K562 (cell line): ENCODE results near the gene EFEMP2. TPM values are rescaled to one million over a fixed set of nuclear protein-coding genes. Genes with fewer than 3 reads are reported as not detected.

Experiments used
- ATF7 ChIP-seq: fragments of 450-650 bp; IDR thresholded peaks from 2 replicates; pipeline ENCODE4 v1.7.1; 2014; ENCODE audit warnings: mild to moderate bottlenecking, moderate library complexity
- EP300 ChIP-seq: IDR thresholded peaks from 2 replicates; pipeline ENCODE4 v1.6.1; 2012; ENCODE audit warnings: low read length, improper control_type of control experiment
- ERF ChIP-seq: fragments of 450-650 bp; formaldehyde crosslinking; IDR thresholded peaks from 2 replicates; pipeline ENCODE4 v1.4.0; 2020; ENCODE audit warnings: mild to moderate bottlenecking, mixed read lengths
- HIVEP1 ChIP-seq: fragments of 250-450 bp; sonication (Bioruptor Pico); IDR thresholded peaks from 2 replicates; pipeline ENCODE4 v1.4.0; 2020; ENCODE audit warnings: mild to moderate bottlenecking
- HNRNPUL1 ChIP-seq: fragments of 200-400 bp; formaldehyde crosslinking; IDR thresholded peaks from 2 replicates; pipeline ENCODE4 v1.6.1; 2017; ENCODE audit warnings: low read length
- NBN ChIP-seq: fragments of 450-650 bp; IDR thresholded peaks from 2 replicates; pipeline ENCODE4 v1.6.1; 2016; ENCODE audit warnings: low read depth, mild to moderate bottlenecking
- NFIX ChIP-seq: fragments of 250-450 bp; sonication (Bioruptor Pico); IDR thresholded peaks from 2 replicates; pipeline ENCODE4 v1.4.0; 2020; ENCODE audit warnings: low read depth, mild to moderate bottlenecking, moderate library complexity
- PRPF4 ChIP-seq: fragments of 200-400 bp; formaldehyde crosslinking; IDR thresholded peaks from one replicate; pipeline ENCODE4 v1.6.1; 2017; ENCODE audit warnings: low read length, low read depth, mild to moderate bottlenecking; ENCODE audit not compliant: insufficient read depth, poor library complexity, severe bottlenecking
- PTRF ChIP-seq: fragments of 450-650 bp; IDR thresholded peaks from 2 replicates; pipeline ENCODE4 v1.6.1; 2016; ENCODE audit warnings: mild to moderate bottlenecking, missing genetic modification characterization, missing compliant biosample characterization
- TEAD1 ChIP-seq, 2 experiments: fragments of 450-650 bp in 1 of 2; sonication (generic) in 1 of 2; formaldehyde crosslinking; IDR thresholded peaks; 2 replicates each; pipeline versions ENCODE4 v1.4.0 to v1.8.0; 2020 to 2022; ENCODE audit warnings: mild to moderate bottlenecking in 2 of 2, missing genetic modification reagents in 1 of 2
- ZBTB11 ChIP-seq, 3 experiments: fragments of 200-800 bp in 1 of 3; fragments of 250-450 bp in 1 of 3; fragments of 450-650 bp in 1 of 3; sonication (Bioruptor Pico) in 1 of 3; sonication (Bioruptor generic) in 1 of 3; formaldehyde crosslinking in 1 of 3; IDR thresholded peaks; 2 replicates each; pipeline versions ENCODE4 v1.6.1 to v1.8.0; 2016 to 2022; ENCODE audit warnings: mild to moderate bottlenecking in 2 of 3, missing genetic modification characterization in 2 of 3, missing compliant biosample characterization in 1 of 3, moderate library complexity in 1 of 3
- ZNF239 ChIP-seq: fragments of 250-450 bp; sonication (Bioruptor Pico); IDR thresholded peaks from 2 replicates; pipeline ENCODE4 v1.4.0; 2020; ENCODE audit warnings: mild to moderate bottlenecking
- ZNF589 ChIP-seq: fragments of 200-800 bp; sonication (Bioruptor generic); IDR thresholded peaks from 2 replicates; pipeline ENCODE4 v1.6.1; 2016; ENCODE audit warnings: low read depth, missing genetic modification characterization, missing compliant biosample characterization
- ZNF717 ChIP-seq: fragments of 250-450 bp; sonication (Bioruptor Pico); IDR thresholded peaks from 2 replicates; pipeline ENCODE4 v1.5.0; 2021
- polyA plus RNA-seq, 8 experiments: library from polyadenylated mRNA; depleted of rRNA in 4 of 8; stranded (reverse) in 5 of 8; unstranded in 3 of 8; fragments of >200 nt; fragmentation: Nextera tagmentation in 2 of 8; fragmentation: Illumina TruSeq in 1 of 8; extraction: Ambion mirVana in 2 of 8; extraction: Trizol in 1 of 8; gene quantifications; 2 replicates each; pipeline versions ENCODE4 v1.2.1 to v1.2.3, GENCODE V29; 2011 to 2014; ENCODE audit warnings: inconsistent platforms in 1 of 8, missing spikeins in 1 of 8
- total RNA-seq, 7 experiments: library from RNA; depleted of rRNA in 6 of 7; stranded (reverse); fragments of >200 nt in 6 of 7; fragmentation: Illumina TruSeq in 2 of 7; extraction: Trizol in 2 of 7; gene quantifications; 2 replicates each; pipeline versions ENCODE4 v1.2.1 to v1.2.3, GENCODE V29; 2011 to 2021; ENCODE audit warnings: low replicate concordance in 1 of 7
- TF ChIP-seq, protein P1 (sequence below): fragments of 250-450 bp; sonication (Bioruptor Pico); IDR thresholded peaks from 2 replicates; pipeline ENCODE4 v1.4.0; 2020; ENCODE audit warnings: mild to moderate bottlenecking

Gene EFEMP2
- total and polyA plus RNA-seq, 9 of the 15 experiments (the other 6 are each of a cell fraction or from before 2014, with no cell fraction given), result 0.07 to 2.9 (median 0.69) TPM; not detected in 1

GRCh38 chr11:65857500-65857852, 15.1 kb downstream of the EFEMP2 start (continued):
- TF ChIP-seq ZBTB11 (CRISPR knock-in tag; IDR thresholded peaks at IDR 0.05) (no peak), ZNF717 (CRISPR knock-in tag) (no peak), HNRNPUL1 (no peak), ERF (CRISPR knock-in tag) (no peak), TEAD1 (CRISPR knock-in tag; IDR thresholded peaks at IDR 0.05) (no peak), NFIX (CRISPR knock-in tag) (no peak), EP300 (no peak), PRPF4 (peak; percentile 95), PTRF (tag) (no peak), ATF7 (no peak), NBN (no peak), ZNF589 (no peak), ZNF239 (CRISPR knock-in tag) (no peak), HIVEP1 (no peak)
- TF ChIP-seq, protein P1, sequence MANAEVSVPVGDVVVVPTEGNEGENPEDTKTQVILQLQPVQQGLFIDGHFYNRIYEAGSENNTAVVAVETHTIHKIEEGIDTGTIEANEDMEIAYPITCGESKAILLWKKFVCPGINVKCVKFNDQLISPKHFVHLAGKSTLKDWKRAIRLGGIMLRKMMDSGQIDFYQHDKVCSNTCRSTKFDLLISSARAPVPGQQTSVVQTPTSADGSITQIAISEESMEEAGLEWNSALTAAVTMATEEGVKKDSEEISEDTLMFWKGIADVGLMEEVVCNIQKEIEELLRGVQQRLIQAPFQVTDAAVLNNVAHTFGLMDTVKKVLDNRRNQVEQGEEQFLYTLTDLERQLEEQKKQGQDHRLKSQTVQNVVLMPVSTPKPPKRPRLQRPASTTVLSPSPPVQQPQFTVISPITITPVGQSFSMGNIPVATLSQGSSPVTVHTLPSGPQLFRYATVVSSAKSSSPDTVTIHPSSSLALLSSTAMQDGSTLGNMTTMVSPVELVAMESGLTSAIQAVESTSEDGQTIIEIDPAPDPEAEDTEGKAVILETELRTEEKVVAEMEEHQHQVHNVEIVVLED (CRISPR knock-in tag), result peak; percentile 8; the same call in 1 of the 2 replicates
